Measurements from ENCODE around the gene RANBP3.
A peak's percentile ranks its signal among the peaks of the same experiment; 100 is the strongest.
"Not testable (repeated sequence)": the region's sequence is repeated elsewhere in the genome, so short reads cannot be mapped to it uniquely, and the experiment has no call there.

Gene RANBP3

GRCh38 chr19:5897189-5897969, 80.6 kb downstream of the RANBP3 start:
- DNase-seq = no peak

GRCh38 chr19:5896365-5897076, 81.4 kb downstream of the RANBP3 start:
- no peak for DNase-seq

DNA sequence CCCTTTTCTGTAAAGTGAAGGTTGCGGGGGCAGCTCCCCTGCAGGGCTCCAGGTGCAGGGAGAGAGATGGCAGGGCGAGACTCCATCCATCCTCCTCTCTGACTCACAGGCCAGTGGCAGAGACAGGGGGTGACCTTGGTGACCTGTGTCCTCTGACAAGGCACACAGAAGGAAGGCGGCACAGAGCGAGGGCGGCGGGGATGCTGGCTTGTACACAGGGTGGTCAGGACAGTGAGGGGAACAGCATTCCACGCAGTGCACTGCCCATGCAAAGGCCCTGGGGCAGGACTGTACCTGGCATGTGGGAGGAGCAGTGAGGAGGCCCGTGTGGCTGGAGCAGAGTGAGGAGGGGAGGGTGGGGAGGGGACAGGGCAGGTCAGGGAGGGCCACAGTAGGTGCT, 82.0 kb downstream of the RANBP3 start:
- DNase-seq = no peak

DNA sequence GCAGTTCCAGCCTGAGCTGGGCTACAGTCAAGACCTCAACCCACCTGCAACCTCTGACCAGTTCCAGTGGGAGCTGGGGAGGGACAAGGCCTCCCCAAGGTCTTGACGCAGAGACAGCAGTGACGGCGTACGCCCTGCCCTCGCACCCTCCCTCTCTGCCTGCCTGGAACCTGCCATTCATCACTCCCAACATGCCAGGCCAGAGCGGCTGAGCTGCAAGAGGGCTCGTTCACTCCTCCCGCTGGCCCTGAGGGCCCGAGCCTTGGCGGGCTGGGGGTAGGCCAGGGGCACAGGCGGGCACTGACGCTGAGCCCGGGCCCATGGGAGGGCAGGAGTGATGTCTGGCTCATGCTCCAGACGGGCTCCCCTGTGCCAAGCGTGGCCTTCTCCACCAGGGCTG, 82.5 kb downstream of the RANBP3 start:
- DNase-seq = no peak

- no peak for DNase-seq
These were observed 83.1 kb downstream of the RANBP3 start for GRCh38 chr19:5894704-5895349.

GRCh38 chr19:5893907-5894703, 83.8 kb downstream of the RANBP3 start:
- DNase-seq = no peak

DNA sequence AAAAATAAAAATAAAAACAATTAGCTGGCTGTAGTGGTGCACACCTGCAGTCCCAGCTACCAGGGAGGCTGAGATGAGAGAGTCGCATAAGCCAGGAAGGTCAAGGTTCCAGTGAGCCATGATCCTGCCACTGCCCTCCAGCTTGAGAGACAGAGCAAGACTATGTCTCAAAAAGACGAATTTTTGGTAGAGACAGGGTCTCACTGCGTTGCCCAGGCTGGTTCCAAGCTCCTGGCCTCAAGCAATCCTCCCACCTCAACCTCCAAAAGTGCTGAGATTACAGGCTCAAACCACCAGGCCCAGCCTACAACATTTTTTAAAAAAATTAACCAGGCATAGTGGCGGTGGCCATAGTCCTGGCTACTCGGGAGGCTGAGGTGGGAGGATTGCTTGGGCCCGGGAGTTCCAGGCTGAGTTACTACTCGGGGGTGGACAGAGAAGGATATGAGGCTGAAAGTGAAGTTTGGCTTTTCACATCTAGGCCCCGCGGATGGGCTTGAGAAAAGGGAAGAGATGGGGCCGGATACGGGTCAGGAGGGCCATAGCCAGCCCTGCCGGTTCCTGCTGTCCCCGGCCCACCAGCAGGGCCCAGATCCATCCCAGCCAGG, 84.5 kb downstream of the RANBP3 start:
- DNase-seq = no peak

DNA sequence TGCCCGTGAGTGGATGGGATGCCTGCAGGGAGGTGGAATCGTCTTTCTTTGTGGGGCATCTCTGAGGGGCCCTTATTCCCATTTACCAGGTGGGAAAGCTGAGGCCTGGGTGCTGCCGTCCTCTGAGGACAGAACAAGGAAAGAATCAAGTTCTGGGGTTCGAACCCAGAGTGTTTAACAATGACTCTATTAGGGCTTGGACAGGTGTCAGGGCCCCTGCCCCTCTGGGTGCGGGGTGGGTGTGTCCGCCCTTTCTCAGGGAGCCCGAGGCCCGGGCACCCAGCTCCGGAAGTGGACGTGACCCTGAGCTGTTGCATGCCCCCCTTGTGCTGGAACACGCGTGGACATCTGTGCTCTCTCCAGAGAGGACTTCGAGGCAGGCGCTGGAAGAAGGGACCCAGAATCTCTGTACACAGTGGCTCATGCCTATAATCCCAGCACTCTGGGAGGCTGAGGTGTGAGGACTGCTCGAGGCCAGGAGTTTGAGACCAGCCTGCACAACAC, 85.1 kb downstream of the RANBP3 start:
- no peak for DNase-seq

DNA sequence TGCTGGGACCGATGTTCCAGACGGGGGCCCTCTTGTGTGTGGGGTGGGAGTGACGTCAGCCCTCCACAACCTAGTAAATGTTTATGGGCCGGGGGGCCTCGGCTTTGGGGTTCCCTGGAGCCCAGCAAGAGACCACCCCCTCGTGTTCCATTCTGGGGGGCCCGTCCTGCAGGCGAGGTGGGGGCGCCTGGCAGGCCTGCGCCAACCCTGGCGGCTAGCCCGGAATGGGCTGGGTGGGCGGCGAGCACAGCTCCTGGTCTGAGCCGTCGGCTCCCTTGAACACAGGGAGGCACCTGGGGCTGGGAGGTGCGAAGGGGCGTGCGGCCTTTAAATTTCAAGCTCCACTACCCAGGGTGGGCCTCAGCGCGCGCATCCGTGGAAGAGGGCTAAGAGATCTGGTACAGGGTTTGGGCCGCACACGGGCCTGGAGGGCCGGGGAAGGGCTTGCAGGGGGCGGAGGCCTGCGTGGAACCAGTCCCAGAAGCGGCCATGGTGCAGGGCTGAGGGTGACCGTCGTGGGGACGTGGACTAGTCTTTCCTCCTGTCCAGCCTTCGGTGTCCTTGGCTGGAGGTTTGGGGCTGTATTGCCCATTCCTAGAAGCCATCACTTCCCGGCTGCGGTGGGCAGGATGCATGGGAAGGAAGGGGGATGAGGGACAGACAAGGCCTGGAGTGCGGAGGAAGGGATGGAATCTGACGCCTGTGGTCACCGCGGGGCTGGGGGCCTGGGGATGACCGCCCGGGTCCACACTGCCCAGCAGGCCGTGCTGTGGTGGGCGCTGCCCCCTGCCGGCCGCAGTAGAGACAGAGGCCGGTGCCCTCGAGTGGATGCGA, 85.8 kb downstream of the RANBP3 start:
- DNase-seq = peak; percentile 40

- DNase-seq = no peak
These were observed 86.4 kb downstream of the RANBP3 start for GRCh38 chr19:5891572-5891937.

GRCh38 chr19:5890099-5890498, 87.8 kb downstream of the RANBP3 start:
- DNase-seq = no peak

DNA sequence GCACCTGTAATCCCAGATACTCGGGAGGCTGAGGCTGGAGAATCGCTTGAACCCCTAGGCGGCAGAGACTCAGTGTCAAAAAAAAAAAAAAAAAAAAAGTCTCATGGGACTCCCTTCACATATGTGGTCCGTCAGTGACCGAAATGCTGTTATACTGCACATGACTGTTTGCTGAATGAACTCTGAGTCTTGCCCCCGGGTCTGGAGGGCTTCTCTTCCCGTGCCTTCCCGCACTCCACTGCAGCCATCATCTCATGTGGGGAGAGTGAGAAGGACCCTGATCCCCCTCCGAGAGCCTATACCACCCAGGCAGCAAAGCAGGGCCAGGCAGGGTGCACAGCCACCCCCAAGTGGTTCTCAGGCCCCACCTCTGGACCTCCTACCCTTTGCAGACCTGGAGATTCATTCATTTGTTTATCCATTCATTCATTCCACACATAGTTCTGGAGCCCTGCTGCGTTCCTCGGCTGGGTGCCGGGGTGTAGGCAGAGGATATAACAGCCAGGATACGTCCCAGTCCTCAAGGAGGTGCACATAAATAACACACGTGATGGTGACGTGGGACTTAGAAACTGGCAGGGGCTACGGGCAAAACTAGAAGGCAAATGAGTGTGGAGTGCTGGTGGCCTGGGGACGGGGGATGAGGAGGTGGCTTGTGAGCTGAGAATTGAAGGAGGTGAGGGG, 88.5 kb downstream of the RANBP3 start:
- DNase-seq = no peak

GRCh38 chr19:5884065-5884811, 93.7 kb downstream of the RANBP3 start:
- DNase-seq = peak; percentile 67

GRCh38 chr19:5883157-5883873, 94.6 kb downstream of the RANBP3 start:
- not testable (repeated sequence) for DNase-seq

DNA sequence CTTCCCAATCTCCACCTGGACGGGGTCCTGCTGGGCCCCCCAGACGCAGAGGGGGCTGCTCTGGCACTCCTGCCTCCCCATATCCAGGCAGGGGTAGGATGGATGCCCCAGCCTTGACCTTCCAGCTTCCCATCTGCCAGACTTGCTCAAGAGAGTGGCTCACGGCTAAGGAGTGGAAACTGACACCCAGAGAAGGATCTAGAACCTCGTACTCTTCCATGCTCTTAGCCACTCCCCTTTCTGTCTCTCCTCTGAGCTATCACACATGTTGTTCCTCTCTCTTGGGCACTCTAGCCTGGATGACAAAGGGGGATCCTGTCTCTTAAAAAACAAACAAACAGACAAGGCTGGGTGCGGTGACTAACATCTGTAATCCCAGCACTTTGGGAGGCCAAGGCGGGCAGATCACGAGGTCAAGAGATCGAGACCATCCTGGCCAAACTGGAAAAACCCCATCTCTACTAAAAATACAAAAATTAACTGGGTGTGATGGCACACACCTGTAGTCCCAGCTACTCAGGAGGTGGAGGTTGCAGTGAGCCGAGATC, 95.4 kb downstream of the RANBP3 start:
- no peak for DNase-seq

DNA sequence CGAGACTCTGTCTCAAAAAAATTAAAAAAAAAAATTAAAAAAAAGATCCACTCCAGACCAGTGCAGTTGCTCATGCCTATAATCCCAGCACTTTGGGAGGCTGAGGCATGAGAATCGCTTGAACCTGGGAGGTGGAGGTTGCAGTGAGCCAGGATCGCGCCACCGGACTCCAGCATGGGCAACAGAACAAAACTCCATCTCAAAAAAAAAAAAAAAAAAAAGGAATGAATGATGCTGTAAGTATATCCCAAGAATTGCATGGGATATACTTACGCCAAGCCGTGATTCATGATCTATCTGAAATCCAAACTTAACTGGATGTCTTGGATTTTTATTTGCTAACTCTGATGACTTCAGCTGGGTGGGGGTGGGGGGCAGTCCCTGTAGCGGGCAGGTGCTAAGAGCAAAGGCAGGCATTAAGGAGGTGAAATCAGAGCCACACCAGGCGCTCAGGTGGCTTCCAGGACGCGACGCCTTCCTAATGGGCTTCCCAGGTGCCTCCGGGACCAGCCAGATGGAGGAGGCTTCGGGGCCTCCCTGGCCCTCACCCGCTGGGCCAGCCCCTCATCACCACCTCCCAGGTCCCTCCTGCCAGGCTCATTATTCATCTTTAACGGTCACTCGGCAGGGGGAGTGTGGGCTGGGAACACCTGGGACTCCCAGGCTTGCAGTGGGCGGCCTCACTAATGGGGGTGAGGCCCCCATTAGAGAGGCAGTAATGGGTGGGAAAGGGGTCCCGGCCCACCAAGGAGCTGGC, 96.2 kb downstream of the RANBP3 start:
- DNase-seq = no peak

GRCh38 chr19:5880604-5881078, 97.3 kb downstream of the RANBP3 start:
- no peak for DNase-seq

- no peak for DNase-seq
These were observed 97.7 kb downstream of the RANBP3 start for GRCh38 chr19:5880196-5880595.

Measured in suppressor macrophage treated with lipopolysaccharide for 4 hours (primary cell).